Measurements from ENCODE around the gene MUC15.

MUC15 gene

GRCh38 chr11:26575946-26576345 lies 3.9 kb upstream of the MUC15 start:
- no peak for DNase-seq (ENCODE audit: low read depth)

GRCh38 chr11:26573896-26574295 lies 1.8 kb upstream of the MUC15 start:
- no peak for DNase-seq (ENCODE audit: low read depth)

DNA sequence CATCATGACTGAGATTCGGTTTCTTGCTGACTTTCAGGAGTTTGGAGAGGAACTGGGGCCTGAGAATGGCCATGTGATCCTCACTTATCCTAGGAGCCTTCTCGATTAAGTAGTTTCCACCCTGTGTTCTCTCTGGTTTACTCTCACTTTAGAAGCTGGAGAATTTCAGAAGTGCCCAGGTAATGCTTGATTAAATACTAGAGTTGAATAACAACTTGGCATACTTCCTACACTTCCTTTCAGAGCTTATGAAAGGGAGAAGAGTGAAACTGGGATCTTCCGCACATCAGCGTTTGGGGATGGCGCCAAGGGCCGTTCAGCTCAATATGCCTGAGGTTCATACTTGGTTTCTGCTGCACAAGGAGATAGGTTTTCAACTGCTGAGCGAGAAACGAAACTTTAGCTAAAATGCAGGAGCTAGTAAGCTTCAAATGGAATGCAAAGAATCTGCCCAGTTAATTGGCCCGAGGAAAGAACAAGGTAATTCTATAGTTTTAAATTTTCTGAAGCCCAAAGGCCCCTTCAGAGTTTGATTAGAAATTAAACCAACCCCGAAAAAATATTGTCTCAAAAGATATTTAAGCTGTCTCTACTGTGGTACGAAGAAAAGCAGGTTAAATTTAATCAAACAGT lies 823 bp upstream of the MUC15 start:
- no peak for DNase-seq (ENCODE audit: low read depth)

- DNase-seq (ENCODE audit: low read depth): no peak
These were observed 2.4 kb downstream of the MUC15 start for GRCh38 chr11:26569646-26570045.

- DNase-seq (ENCODE audit: low read depth): no peak
These were observed 13.9 kb downstream of the MUC15 start for GRCh38 chr11:26558190-26558589.

DNA sequence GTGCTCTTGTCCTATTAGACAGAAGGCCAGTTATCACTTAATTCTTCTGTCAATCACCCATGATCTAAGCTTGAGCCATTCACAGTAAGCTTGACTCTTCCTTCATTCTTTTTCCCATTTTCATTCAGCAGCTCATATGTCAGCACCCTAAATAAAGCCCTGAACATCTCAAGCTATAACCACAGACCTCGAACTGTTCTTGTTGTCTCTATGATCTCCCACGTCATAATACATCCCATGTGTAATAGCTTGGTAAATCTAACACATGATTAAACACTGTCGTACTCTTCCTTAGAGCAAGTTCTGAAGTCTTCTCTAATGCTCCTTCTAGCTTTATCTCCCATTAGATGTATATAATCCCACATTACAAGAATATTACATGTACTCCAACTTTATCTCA lies 14.4 kb downstream of the MUC15 start:
- DNase-seq (ENCODE audit: low read depth): no peak

- no peak for DNase-seq (ENCODE audit: low read depth)
These were observed 15.5 kb downstream of the MUC15 start for GRCh38 chr11:26556582-26556981.

GRCh38 chr11:26554455-26554854 lies 17.6 kb downstream of the MUC15 start:
- no peak for DNase-seq (ENCODE audit: low read depth)

DNA sequence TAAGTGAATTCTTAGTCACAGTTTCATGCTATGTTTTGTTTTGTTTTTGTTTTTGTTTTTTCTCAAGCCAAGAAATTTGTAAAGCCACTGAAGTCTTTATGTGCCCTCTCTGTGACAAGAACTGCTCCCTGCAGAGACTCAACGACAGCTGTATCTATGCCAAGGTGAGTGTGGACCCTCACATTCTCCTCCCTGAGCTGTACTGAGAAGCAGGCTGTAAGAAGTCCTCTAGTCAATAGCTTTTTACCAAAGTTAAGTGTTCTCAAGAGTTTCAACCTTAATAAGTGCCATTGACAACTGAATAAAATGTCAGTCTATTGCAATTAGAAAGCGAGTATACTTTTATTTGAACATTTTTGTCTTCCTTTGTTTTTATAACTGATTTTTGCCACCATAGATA lies 18.9 kb downstream of the MUC15 start:
- DNase-seq (ENCODE audit: low read depth): no peak

GRCh38 chr11:26551186-26551801 lies 20.8 kb downstream of the MUC15 start:
- DNase-seq (ENCODE audit: low read depth): no peak

DNA sequence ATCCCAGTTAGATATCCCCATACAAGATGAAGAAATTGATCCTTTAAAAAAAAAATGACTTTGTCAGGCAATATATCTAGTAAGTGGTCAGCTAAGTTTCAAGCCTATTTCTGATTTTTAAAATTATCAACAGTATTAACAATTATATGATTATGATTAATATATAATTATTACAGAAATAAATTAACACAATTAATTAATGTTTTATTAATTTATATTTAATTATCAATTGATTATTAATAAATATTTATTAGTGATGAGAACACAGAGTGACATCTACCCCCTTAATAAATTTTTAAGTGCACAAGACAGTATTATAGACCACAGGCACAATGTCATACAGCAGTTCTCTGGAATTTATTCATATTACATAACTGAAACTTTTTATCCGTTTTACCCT lies 22.0 kb downstream of the MUC15 start:
- DNase-seq (ENCODE audit: low read depth): no peak

DNA sequence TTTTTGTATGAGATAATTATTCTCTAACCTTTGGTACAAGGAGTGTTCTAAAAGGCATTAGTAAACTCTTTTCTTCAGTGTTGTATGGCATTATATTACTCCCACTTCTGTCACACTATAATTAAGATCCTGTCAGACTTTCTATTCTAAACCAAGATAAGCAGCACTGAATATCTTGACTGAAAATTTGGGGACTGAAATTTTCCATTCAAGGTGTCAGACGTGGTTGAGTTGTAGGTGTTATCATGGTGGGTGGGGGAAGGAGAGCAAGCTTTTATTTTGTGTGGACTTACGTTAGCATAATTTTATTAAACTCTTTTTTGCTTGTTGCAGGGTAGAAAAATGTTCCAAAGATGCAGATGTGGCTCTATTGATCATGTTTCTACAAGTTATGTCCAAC lies 22.9 kb downstream of the MUC15 start:
- DNase-seq (ENCODE audit: low read depth): no peak

DNA sequence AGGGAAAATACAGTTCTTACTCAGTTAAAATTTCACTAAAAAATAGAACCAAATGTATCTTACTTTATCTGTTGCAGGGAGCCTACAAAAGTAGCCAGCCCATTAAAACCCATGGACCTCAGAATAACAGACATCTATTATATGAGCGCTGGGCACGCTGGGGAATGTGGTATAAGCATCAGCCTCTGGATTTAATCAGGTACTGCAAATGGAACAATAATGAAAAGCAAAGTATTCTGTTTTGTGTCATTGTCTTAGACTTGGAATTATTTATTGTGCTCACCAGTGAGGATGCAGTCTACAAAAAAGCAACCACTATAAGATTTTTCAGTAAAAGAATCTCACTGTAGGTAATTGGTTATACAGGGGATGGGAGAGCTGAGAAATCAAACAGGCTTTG lies 30.2 kb downstream of the MUC15 start:
- no peak for DNase-seq (ENCODE audit: low read depth)

DNA sequence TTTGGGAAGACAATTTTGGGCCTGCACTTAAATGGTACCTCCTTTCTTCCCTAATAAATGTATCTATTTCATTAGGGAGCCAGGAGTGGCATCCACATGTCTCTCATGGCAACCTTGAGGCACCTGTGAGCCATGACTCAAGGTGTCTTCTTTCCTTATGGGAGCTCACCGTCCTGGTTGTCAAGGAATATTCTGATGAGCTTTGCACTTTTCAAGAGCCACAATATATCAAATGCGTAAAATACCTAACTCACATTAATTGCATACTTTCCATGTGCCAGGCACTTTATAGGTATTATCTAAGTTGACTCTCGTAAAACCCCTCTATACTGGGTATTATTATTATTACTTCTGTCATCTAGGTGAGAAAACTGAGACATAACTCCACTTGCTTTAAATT lies 32.5 kb downstream of the MUC15 start:
- no peak for DNase-seq (ENCODE audit: low read depth)

GRCh38 chr11:26537341-26537740 lies 34.7 kb downstream of the MUC15 start:
- DNase-seq (ENCODE audit: low read depth): no peak

DNA sequence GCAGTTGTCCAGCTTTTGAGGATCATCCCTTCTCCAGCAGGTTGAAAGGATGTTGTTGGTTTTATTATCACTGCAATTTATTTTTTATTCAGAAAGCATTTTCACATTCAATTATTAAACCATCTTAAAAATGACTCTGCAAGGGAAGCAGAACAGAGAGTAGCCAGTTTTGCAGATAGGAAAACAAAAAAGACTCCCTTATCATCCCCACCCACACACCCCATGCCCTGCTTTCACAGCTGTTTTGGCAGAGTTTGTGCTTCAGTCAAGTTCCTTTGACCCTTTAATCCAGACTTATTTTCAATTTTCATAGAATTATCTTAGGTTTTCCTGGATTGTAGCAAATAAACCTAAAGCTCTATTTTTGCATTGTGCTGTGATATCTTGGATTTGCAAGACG lies 44.4 kb downstream of the MUC15 start:
- DNase-seq (ENCODE audit: low read depth): no peak

GRCh38 chr11:26522912-26523610 lies 49.0 kb downstream of the MUC15 start:
- no peak for DNase-seq (ENCODE audit: low read depth)

- DNase-seq (ENCODE audit: low read depth): no peak
These were observed 52.6 kb downstream of the MUC15 start for GRCh38 chr11:26519469-26519868.

GRCh38 chr11:26512196-26512595 lies 59.9 kb downstream of the MUC15 start:
- no peak for DNase-seq (ENCODE audit: low read depth)

DNA sequence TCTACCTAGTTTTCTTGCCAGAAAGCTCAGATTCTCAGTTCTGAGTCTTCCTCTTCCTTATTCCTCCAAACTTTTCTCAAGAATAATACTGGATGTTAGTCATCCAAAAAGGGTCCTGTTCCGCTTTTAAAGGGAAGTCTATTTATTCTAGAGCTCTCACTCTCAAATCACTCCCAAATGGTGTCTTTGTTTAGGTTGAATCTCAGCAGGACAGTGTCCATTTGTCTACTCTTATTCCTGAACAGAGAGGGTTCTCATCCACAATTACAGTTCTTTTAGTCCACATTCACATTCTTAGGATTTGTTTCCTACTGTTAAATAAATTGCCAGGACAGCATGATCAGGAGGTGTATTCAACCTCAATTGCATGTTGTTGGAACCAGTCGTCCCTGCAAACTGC lies 61.3 kb downstream of the MUC15 start:
- no peak for DNase-seq (ENCODE audit: low read depth)

DNA sequence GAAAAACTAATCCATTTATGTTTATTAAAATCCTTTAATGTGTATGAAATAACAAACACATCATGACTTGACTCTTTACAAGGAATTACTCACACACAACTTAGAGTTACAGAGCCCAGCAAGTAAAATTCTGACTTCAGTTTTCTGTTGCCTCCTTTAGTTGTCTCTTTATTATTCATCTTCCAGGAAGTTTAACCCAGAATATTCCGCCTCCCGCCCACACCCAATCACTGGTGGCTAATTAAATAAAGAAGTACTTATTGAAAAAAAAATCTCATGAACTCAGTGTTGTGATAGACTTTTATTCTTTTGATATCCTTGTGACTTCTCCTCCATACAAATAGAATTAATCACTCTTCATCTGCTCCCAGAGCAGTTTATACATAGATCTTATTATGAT lies 61.9 kb downstream of the MUC15 start:
- no peak for DNase-seq (ENCODE audit: low read depth)
